Osteocyte (in vitro differentiated cells): ENCODE data around the gene TNS3. TPM values are rescaled to one million over a fixed set of nuclear protein-coding genes. Genes with fewer than 3 reads are reported as not detected.

Source experiments
- DNase-seq: peaks from one replicate; pipeline ENCODE4 v3.0.0; 2021; ENCODE audit warnings: mixed read lengths; ENCODE audit not compliant: unreplicated experiment; ENCODE audit errors: extremely low spot score
- H3K27ac Mint-ChIP-seq: one replicate; pipeline ENCODE4 v1.8.0; 2021; ENCODE audit warnings: mild to moderate bottlenecking, mixed read lengths; ENCODE audit not compliant: unreplicated experiment
- H3K27me3 Mint-ChIP-seq: one replicate; pipeline ENCODE4 v1.8.0; 2021; ENCODE audit warnings: mixed read lengths; ENCODE audit not compliant: unreplicated experiment
- H3K36me3 Mint-ChIP-seq: one replicate; pipeline ENCODE4 v1.8.0; 2021; ENCODE audit warnings: mixed read lengths; ENCODE audit not compliant: unreplicated experiment
- H3K4me1 Mint-ChIP-seq: one replicate; pipeline ENCODE4 v1.8.0; 2021; ENCODE audit warnings: mixed read lengths; ENCODE audit not compliant: unreplicated experiment
- H3K4me3 Mint-ChIP-seq: one replicate; pipeline ENCODE4 v1.8.0; 2021; ENCODE audit warnings: mild to moderate bottlenecking, moderate library complexity, mixed read lengths; ENCODE audit not compliant: unreplicated experiment
- H3K9me3 Mint-ChIP-seq: one replicate; pipeline ENCODE4 v1.8.0; 2021; ENCODE audit warnings: mixed read lengths; ENCODE audit not compliant: unreplicated experiment
- CTCF ChIP-seq: fragments of 200-600 bp; sonication (generic); IDR thresholded peaks from 2 replicates; pipeline ENCODE4 v1.5.0; 2021; ENCODE audit warnings: antibody characterized with exemption, mild to moderate bottlenecking, moderate library complexity
- total RNA-seq: library from RNA; stranded (reverse); gene quantifications from 2 replicates; pipeline ENCODE4 v1.2.1, GENCODE V29; 2021

The TNS3 gene
- total RNA-seq, 1 donor from 2014 or later = 93.8 TPM

- H3K4me3 Mint-ChIP-seq = no peak overlapping the region
- no peak for DNase-seq
- peaks cover 56% of the 10 kb centered on the region for H3K4me1 Mint-ChIP-seq
- H3K27ac Mint-ChIP-seq = peak overlapping the region; percentile 97
- TF ChIP-seq CTCF = no peak
- peaks cover 6% of the 10 kb centered on the region for H3K36me3 Mint-ChIP-seq
- no peaks in the 10 kb centered on the region for H3K27me3 Mint-ChIP-seq
- no peaks in the 10 kb centered on the region for H3K9me3 Mint-ChIP-seq
These were observed 255.1 kb downstream of the TNS3 start for GRCh38 chr7:47326808-47327207.

- no peak for DNase-seq
- H3K4me3 Mint-ChIP-seq = no peak overlapping the region
- no peaks in the 10 kb centered on the region for H3K9me3 Mint-ChIP-seq
- peak overlapping the region; percentile 14 for H3K27ac Mint-ChIP-seq
- no peaks in the 10 kb centered on the region for H3K27me3 Mint-ChIP-seq
- H3K4me1 Mint-ChIP-seq = peaks cover 50% of the 10 kb centered on the region
- no peak for TF ChIP-seq CTCF
- H3K36me3 Mint-ChIP-seq = peaks cover 6% of the 10 kb centered on the region
These were observed 255.7 kb downstream of the TNS3 start for GRCh38 chr7:47326220-47326619.

- Mint-ChIP-seq H3K27me3 (no peaks in the 10 kb centered on the region), H3K4me1 (peaks cover 41% of the 10 kb centered on the region), H3K9me3 (no peaks in the 10 kb centered on the region), H3K36me3 (peaks cover 12% of the 10 kb centered on the region), H3K27ac (no peak overlapping the region), H3K4me3 (no peak overlapping the region)
- TF ChIP-seq CTCF = no peak
- no peak for DNase-seq
These were observed 256.6 kb downstream of the TNS3 start for GRCh38 chr7:47325337-47325736.

- Mint-ChIP-seq H3K9me3 (no peaks in the 10 kb centered on the region), H3K27me3 (no peaks in the 10 kb centered on the region), H3K4me1 (peaks cover 27% of the 10 kb centered on the region), H3K4me3 (no peak overlapping the region), H3K27ac (no peak overlapping the region), H3K36me3 (peaks cover 16% of the 10 kb centered on the region)
- DNase-seq = no peak
- no peak for TF ChIP-seq CTCF
These were observed 258.0 kb downstream of the TNS3 start for GRCh38 chr7:47323904-47324303.

GRCh38 chr7:47322731-47323130 lies 259.2 kb downstream of the TNS3 start:
- Mint-ChIP-seq H3K27ac (no peak overlapping the region), H3K9me3 (no peaks in the 10 kb centered on the region), H3K36me3 (peaks cover 24% of the 10 kb centered on the region)

More at GRCh38 chr7:47322731-47323130, 259.2 kb downstream of the TNS3 start:
- no peak overlapping the region for H3K4me3 Mint-ChIP-seq
- no peak for DNase-seq
- no peak for TF ChIP-seq CTCF
- H3K4me1 Mint-ChIP-seq = peaks cover 22% of the 10 kb centered on the region
- no peaks in the 10 kb centered on the region for H3K27me3 Mint-ChIP-seq
